GM23338 (cell line): ENCODE results near the gene LYSMD1. TPM values are rescaled to one million over a fixed set of nuclear protein-coding genes. Genes with fewer than 3 reads are reported as not detected.

Experiments used
- ATAC-seq: fragments of 200-7000 bp; cut with Tn5 transposase; 3 replicates; pipeline ENCODE4 v1.9.1; 2020
- DNase-seq: peaks from one replicate; pipeline ENCODE4 v3.0.0-alpha.2; 2015; ENCODE audit warnings: low spot score
- H2AFZ ChIP-seq: fragments of 200-600 bp; sonication (generic); 2 replicates; pipeline ENCODE4 v1.8.0; 2016; ENCODE audit warnings: antibody characterized with exemption, mild to moderate bottlenecking, moderate library complexity
- H3F3A ChIP-seq: fragments of 200-600 bp; sonication (generic); replicated peaks from 2 replicates; pipeline ENCODE4 v1.8.0; 2017; ENCODE audit warnings: antibody characterized with exemption, mixed run types, low read depth
- H3K27ac ChIP-seq: fragments of 200-600 bp; sonication (generic); 2 replicates; pipeline ENCODE4 v1.6.1; 2016; ENCODE audit warnings: low read depth
- H3K27me3 ChIP-seq: fragments of 200-600 bp; sonication (generic); 2 replicates; pipeline ENCODE4 v1.8.0; 2016; ENCODE audit warnings: mild to moderate bottlenecking, mixed run types, moderate library complexity; ENCODE audit not compliant: insufficient read depth
- H3K36me3 ChIP-seq: fragments of 200-600 bp; sonication (generic); 2 replicates; pipeline ENCODE4 v1.8.0; 2016; ENCODE audit warnings: mild to moderate bottlenecking; ENCODE audit not compliant: insufficient read depth
- H3K4me1 ChIP-seq: fragments of 200-600 bp; sonication (generic); 2 replicates; pipeline ENCODE4 v1.8.0; 2016; ENCODE audit warnings: mild to moderate bottlenecking, moderate library complexity; ENCODE audit not compliant: insufficient read depth
- H3K4me2 ChIP-seq: fragments of 200-600 bp; sonication (generic); 2 replicates; pipeline ENCODE4 v1.7.1; 2017; ENCODE audit warnings: mixed run types
- H3K4me3 ChIP-seq: fragments of 200-600 bp; sonication (generic); 2 replicates; pipeline ENCODE4 v1.6.1; 2016; ENCODE audit warnings: mixed run types
- H3K79me2 ChIP-seq: fragments of 200-600 bp; sonication (generic); replicated peaks from 2 replicates; pipeline ENCODE4 v1.8.0; 2017; ENCODE audit warnings: mild to moderate bottlenecking; ENCODE audit not compliant: insufficient read depth
- H3K9me2 ChIP-seq: fragments of 200-600 bp; sonication (generic); 2 replicates; pipeline ENCODE4 v1.8.0; 2017; ENCODE audit not compliant: insufficient read depth
- H4K20me1 ChIP-seq: fragments of 200-600 bp; sonication (generic); replicated peaks from 2 replicates; pipeline ENCODE4 v1.8.0; 2017; ENCODE audit warnings: mild to moderate bottlenecking; ENCODE audit not compliant: insufficient read depth
- H3K27ac Mint-ChIP-seq: 2 replicates; pipeline ENCODE4 v1.8.0; 2020; ENCODE audit warnings: inconsistent platforms, mild to moderate bottlenecking, moderate library complexity, mixed read lengths
- H3K27me3 Mint-ChIP-seq: 3 replicates; pipeline ENCODE4 v1.8.0; 2022; ENCODE audit warnings: low read depth, mild to moderate bottlenecking, moderate library complexity, mixed read lengths, inconsistent platforms; ENCODE audit not compliant: insufficient read depth, poor library complexity
- H3K36me3 Mint-ChIP-seq: 3 replicates; pipeline ENCODE4 v1.8.0; 2021; ENCODE audit warnings: low read depth, mild to moderate bottlenecking, inconsistent platforms, moderate library complexity, mixed read lengths
- H3K4me1 Mint-ChIP-seq: 3 replicates; pipeline ENCODE4 v1.8.0; 2020; ENCODE audit warnings: mild to moderate bottlenecking, inconsistent platforms, mixed read lengths
- H3K4me3 Mint-ChIP-seq: 3 replicates; pipeline ENCODE4 v1.8.0; 2021; ENCODE audit warnings: moderate library complexity, mild to moderate bottlenecking, inconsistent platforms, mixed read lengths
- H3K9me3 Mint-ChIP-seq: 3 replicates; pipeline ENCODE4 v1.8.0; 2020; ENCODE audit warnings: moderate library complexity, mild to moderate bottlenecking, inconsistent platforms, mixed read lengths
- ETS1 ChIP-seq: IDR thresholded peaks from 2 replicates; pipeline ENCODE4 v1.6.1; 2016; ENCODE audit warnings: antibody characterized with exemption
- EZH2 ChIP-seq: fragments of 200-600 bp; sonication (generic); IDR thresholded peaks from one replicate; pipeline ENCODE4 v1.8.0; 2017; ENCODE audit warnings: antibody characterized with exemption, mild to moderate bottlenecking, low read depth; ENCODE audit not compliant: unreplicated experiment
- EZH2phosphoT487 ChIP-seq: fragments of 200-600 bp; sonication (generic); IDR thresholded peaks from one replicate; pipeline ENCODE4 v1.8.1; 2018; ENCODE audit warnings: antibody characterized with exemption; ENCODE audit not compliant: unreplicated experiment
- JUNB ChIP-seq: IDR thresholded peaks from one replicate; pipeline ENCODE4 v1.6.1; 2016; ENCODE audit warnings: antibody characterized with exemption; ENCODE audit not compliant: unreplicated experiment
- POLR2AphosphoS5 ChIP-seq: IDR thresholded peaks from 2 replicates; pipeline ENCODE4 v1.6.1; 2016; ENCODE audit warnings: antibody characterized with exemption, low read depth
- REST ChIP-seq: IDR thresholded peaks from one replicate; pipeline ENCODE4 v1.6.1; 2018; ENCODE audit warnings: antibody characterized with exemption; ENCODE audit not compliant: unreplicated experiment
- polyA plus RNA-seq: library from polyadenylated mRNA; unstranded; fragments of >200 nt; fragmentation: Nextera tagmentation; extraction: Ambion mirVana; gene quantifications from 2 replicates; pipeline ENCODE4 v1.2.1, GENCODE V29; 2016
- total RNA-seq: library from RNA; depleted of rRNA; stranded (reverse); fragments of >200 nt; shearing (Covaris generic); gene quantifications from 2 replicates; pipeline ENCODE4 v1.2.3, GENCODE V29; 2014

Gene LYSMD1
- total and polyA plus RNA-seq, 2 experiments from 2014 or later: 3.6 to 6.4 TPM

DNA sequence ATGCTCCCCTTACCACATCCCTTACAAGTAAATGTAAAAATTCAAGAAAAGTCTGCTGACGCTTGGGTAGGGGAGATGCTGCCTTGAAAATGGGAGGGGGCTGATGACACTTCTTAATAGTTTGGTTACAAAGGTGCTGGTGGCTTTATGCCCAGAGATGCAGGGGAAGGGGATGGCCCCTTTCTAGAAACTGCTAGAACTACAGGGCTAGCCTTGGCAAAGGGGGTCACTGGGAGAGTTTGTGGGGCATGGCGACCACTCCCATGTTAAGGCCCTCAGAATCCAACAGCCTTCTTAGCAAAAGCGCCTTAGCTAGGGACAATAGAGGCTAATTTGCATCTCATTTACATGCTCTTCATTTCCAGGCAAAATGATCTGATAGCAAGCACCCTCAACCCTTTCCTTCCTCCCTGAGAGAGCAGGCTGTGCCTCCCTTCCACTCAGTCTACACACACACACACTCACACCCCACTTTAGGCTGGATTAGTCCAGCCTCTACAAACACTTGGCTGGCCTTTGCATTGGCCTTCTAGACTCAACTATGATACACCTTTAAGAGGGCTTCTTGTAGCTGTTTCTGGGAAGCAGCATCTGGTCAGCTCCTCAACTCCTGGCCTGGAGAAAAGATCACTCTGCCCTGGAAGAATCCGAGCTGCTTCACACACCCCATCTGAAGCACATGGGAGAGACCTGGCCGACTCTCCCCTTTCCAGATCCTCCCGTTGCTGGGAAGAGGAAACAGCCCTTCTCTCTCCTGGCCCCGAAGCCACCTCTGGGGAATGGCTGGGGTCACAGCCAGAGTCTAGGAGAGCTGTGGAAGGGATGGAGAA is 21.0 kb downstream of the LYSMD1 start:
- Mint-ChIP-seq H3K27ac (no peak overlapping the region; the same call in 1 of the 2 replicates), H3K27me3 (peaks cover 33% of the 10 kb centered on the region), H3K4me1 (peaks cover 39% of the 10 kb centered on the region), H3K4me3 (peak overlapping the region; percentile 82), H3K36me3 (no peaks in the 10 kb centered on the region; the same call in 2 of the 3 replicates), H3K9me3 (no peaks in the 10 kb centered on the region)
- DNase-seq: peak; percentile 46
- peaks cover 5% of the 10 kb centered on the region; the same call in 1 of the 2 replicates for H4K20me1 ChIP-seq
- no peaks in the 10 kb centered on the region for H3K9me2 ChIP-seq
- peak overlapping the region; percentile 98 for H3K4me2 ChIP-seq
- H3F3A ChIP-seq: peaks cover 9% of the 10 kb centered on the region; the same call in 1 of the 2 replicates
- peak overlapping the region; percentile 96 for H3K4me3 ChIP-seq
- no peaks in the 10 kb centered on the region; the same call in 1 of the 2 replicates for H3K79me2 ChIP-seq
- ATAC-seq: peak; percentile 1
- no peaks in the 10 kb centered on the region for H3K36me3 ChIP-seq
- TF ChIP-seq ETS1 (no peak), EZH2 (no peak), EZH2phosphoT487 (no peak), REST (no peak), POLR2AphosphoS5 (no peak), JUNB (no peak)
- H3K27ac ChIP-seq: peak overlapping the region; percentile 39; the same call in 1 of the 2 replicates
- H3K4me1 ChIP-seq: peaks cover 35% of the 10 kb centered on the region
- H3K27me3 ChIP-seq: peaks cover 35% of the 10 kb centered on the region
- peak overlapping the region; percentile 91 for H2AFZ ChIP-seq

GRCh38 chr1:151143986-151144385 is 21.7 kb downstream of the LYSMD1 start:
- Mint-ChIP-seq H3K9me3 (no peaks in the 10 kb centered on the region), H3K4me1 (peaks cover 39% of the 10 kb centered on the region), H3K36me3 (no peaks in the 10 kb centered on the region; the same call in 2 of the 3 replicates), H3K27me3 (peaks cover 37% of the 10 kb centered on the region), H3K27ac (no peak overlapping the region; the same call in 1 of the 2 replicates), H3K4me3 (peak overlapping the region; percentile 82)
- peaks cover 35% of the 10 kb centered on the region for H3K4me1 ChIP-seq
- no peak overlapping the region for H2AFZ ChIP-seq
- DNase-seq: peak; percentile 62
- H3K4me3 ChIP-seq: peak overlapping the region; percentile 96
- H4K20me1 ChIP-seq: peaks cover 5% of the 10 kb centered on the region; the same call in 1 of the 2 replicates
- H3K27me3 ChIP-seq: peaks cover 35% of the 10 kb centered on the region
- no peaks in the 10 kb centered on the region; the same call in 1 of the 2 replicates for H3K79me2 ChIP-seq
- peak overlapping the region; percentile 39; the same call in 1 of the 2 replicates for H3K27ac ChIP-seq
- H3K9me2 ChIP-seq: no peaks in the 10 kb centered on the region
- peak overlapping the region; percentile 98 for H3K4me2 ChIP-seq
- TF ChIP-seq ETS1: no peak
- H3K36me3 ChIP-seq: no peaks in the 10 kb centered on the region
- H3F3A ChIP-seq: peaks cover 9% of the 10 kb centered on the region; the same call in 1 of the 2 replicates
- ATAC-seq: no peak
